Measurements from ENCODE around the gene RABGAP1L.

DNA sequence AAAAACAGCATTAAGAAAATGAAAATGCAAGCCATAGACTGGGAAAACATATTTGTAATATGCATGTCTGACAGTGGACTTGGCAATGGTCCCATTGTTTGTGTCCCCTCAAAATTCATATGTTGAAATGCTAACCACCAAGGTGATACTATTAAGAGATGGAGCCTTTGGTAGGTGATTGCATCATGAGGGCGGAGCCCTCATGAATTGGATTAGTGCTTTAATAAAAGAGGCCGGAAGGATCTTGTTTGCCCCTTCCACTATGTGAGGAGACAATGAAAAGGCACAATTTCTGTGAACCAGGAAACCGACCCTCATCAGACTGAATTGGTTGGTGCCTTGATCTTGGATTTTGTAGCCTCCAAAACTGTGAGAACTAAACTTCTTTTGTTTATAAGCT lies 520.8 kb downstream of the RABGAP1L start:
- TF ChIP-seq, protein P1, sequence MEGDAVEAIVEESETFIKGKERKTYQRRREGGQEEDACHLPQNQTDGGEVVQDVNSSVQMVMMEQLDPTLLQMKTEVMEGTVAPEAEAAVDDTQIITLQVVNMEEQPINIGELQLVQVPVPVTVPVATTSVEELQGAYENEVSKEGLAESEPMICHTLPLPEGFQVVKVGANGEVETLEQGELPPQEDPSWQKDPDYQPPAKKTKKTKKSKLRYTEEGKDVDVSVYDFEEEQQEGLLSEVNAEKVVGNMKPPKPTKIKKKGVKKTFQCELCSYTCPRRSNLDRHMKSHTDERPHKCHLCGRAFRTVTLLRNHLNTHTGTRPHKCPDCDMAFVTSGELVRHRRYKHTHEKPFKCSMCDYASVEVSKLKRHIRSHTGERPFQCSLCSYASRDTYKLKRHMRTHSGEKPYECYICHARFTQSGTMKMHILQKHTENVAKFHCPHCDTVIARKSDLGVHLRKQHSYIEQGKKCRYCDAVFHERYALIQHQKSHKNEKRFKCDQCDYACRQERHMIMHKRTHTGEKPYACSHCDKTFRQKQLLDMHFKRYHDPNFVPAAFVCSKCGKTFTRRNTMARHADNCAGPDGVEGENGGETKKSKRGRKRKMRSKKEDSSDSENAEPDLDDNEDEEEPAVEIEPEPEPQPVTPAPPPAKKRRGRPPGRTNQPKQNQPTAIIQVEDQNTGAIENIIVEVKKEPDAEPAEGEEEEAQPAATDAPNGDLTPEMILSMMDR (IDR thresholded peaks at IDR 0.05) = no peak
- no peak for TF ChIP-seq POLR2A (IDR thresholded peaks at IDR 0.05)
